ENCODE results near the gene COL12A1.

DNA sequence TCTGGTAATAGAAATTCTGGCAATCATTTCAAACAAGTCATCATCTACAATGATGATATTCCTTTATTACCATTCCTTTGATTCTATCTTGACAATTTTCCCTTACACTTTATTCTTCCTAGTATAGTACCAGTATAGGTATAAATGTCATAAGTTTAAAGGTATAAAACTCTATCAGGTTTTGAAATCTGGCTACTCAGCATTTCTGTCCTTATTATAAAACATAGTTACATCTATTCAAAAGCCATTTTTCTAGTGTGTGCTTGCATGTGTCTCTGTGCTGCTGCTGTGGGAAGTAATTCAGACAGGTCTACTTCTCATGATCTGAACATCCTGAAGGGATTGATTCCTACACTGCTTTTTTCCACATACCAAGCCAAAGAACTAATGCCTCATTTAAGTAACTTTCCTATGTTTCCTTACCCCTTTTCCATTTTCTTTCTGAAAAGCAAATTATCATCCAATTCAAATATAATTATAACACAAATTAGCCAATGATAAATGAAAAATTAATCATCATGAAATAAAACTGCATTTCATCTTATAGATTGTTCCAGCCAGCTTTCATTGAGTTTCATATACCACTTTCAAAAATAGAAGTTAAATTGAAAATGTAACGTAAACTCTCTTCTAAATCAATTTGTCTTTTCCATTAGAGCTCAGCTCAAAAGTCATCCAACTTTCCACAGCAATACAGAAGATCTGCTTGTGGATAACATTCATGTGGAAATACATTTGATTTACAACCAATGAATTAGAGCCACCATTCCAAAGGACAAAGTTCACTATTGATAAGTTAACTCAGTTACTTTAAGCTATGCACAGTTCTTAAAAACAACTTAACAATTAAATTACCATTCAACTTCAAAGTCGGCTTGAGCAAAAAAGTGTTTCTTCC, 35.9 kb downstream of the COL12A1 start:
- no peak for TF ChIP-seq SMC3 (IDR thresholded peaks at IDR 0.05; ENCODE audit: borderline replicate concordance, low read length)
- no peak for TF ChIP-seq TCF12 (IDR thresholded peaks at IDR 0.05; ENCODE audit: low read depth, low read length)
- TF ChIP-seq CHD2 (IDR thresholded peaks at IDR 0.05; ENCODE audit: borderline replicate concordance, low read depth, low read length): no peak
- TF ChIP-seq EP300 (IDR thresholded peaks at IDR 0.05; ENCODE audit: borderline replicate concordance in 1 of 2, control insufficient read depth in 1 of 2, low read depth in 2 of 2, low read length in 2 of 2): no peak
- no peak for TF ChIP-seq POLR2AphosphoS5 (IDR thresholded peaks at IDR 0.05; ENCODE audit: low read length)
- TF ChIP-seq ZNF274 (IDR thresholded peaks at IDR 0.05; ENCODE audit: insufficient read depth, insufficient read length): no peak
- TF ChIP-seq MXI1 (IDR thresholded peaks at IDR 0.05; ENCODE audit: low read depth, low read length): no peak
- TF ChIP-seq POLR2A (IDR thresholded peaks at IDR 0.05; ENCODE audit: low read depth, low read length): no peak
- TF ChIP-seq, protein P1, sequence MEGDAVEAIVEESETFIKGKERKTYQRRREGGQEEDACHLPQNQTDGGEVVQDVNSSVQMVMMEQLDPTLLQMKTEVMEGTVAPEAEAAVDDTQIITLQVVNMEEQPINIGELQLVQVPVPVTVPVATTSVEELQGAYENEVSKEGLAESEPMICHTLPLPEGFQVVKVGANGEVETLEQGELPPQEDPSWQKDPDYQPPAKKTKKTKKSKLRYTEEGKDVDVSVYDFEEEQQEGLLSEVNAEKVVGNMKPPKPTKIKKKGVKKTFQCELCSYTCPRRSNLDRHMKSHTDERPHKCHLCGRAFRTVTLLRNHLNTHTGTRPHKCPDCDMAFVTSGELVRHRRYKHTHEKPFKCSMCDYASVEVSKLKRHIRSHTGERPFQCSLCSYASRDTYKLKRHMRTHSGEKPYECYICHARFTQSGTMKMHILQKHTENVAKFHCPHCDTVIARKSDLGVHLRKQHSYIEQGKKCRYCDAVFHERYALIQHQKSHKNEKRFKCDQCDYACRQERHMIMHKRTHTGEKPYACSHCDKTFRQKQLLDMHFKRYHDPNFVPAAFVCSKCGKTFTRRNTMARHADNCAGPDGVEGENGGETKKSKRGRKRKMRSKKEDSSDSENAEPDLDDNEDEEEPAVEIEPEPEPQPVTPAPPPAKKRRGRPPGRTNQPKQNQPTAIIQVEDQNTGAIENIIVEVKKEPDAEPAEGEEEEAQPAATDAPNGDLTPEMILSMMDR (IDR thresholded peaks at IDR 0.05 in 2 of 3, conservative IDR thresholded peaks at IDR 0.05 in 1 of 3; ENCODE audit: control insufficient read depth in 2 of 3, extremely low read depth in 1 of 3, insufficient read depth in 1 of 3, low read depth in 3 of 3, low read length in 3 of 3): no peak
- no peak for TF ChIP-seq FOXM1 (IDR thresholded peaks at IDR 0.05; ENCODE audit: low read depth, low read length)
